KBM-7 (cell line): ENCODE data around the gene POLR3H.

Experiments used
- DNase-seq: peaks from one replicate; pipeline ENCODE4 v3.0.0-alpha.2; 2015
- in situ Hi-C: fragments of 300-500 bp; cut with MboI; formaldehyde crosslinking; loops from 2 replicates; pipeline ENCODE4 v1.14.3; 2020; ENCODE audit warnings: low sequenced_read_pairs, low pct_unique_long_range_greater_than_20kb, mixed read lengths

The POLR3H gene

GRCh38 chr22:41540006-41540315 is 4.3 kb downstream of the POLR3H start:
- in situ Hi-C loops: no loop called here
- no peak for DNase-seq

- in situ Hi-C loops: loop anchor here (10.0 kb wide), 1 partner anchor 55 kb away; no protein-coding TSS in a partner anchor
- DNase-seq: no peak
Observed at GRCh38 chr22:41539146-41540005, 4.9 kb downstream of the POLR3H start.

GRCh38 chr22:41538583-41538982 is 5.7 kb downstream of the POLR3H start:
- no peak for DNase-seq
- in situ Hi-C loops: loop anchor here (10.0 kb wide), 1 partner anchor 56 kb away; no protein-coding TSS in a partner anchor

DNA sequence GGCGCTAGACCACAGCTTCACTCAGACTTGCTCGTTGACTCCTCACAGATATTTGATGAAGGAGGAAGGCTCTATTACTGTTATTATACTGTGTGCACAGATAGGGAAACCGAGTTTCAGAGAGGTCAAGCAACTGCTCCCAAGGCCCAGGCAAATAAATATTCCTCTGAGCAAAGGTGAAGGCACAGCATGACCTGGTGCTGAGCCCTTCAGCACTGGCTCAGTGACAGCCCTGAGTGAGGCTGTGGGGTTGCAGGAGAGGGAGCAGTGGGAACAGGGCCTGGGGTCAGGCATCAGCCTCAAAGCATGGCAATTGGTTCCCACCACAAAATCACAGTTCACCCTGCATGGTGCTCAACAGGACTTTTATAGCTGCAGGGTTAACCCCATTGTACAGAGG is 7.1 kb downstream of the POLR3H start:
- in situ Hi-C loops: loop anchor here (10.0 kb wide), 1 partner anchor 58 kb away; no protein-coding TSS in a partner anchor
- no peak for DNase-seq

DNA sequence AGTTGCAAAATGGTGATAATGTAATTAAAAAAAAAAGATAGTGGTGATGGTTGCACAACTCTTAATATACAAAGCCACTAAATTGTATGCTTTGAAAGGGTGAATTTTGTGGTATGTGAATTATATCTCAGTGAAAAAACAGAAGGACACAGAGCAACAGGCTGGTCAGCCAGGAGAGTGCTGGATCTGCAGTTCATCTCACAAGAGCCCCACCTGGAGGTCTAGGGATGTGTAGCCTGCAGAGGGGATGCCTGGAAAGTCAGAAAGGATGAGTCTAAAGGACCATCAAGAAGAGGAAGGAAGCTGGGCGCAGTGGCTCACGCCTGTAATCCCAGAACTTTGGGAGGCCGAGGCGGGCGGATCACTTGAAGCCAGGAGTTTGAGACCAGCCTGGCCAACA is 9.0 kb downstream of the POLR3H start:
- no peak for DNase-seq
- in situ Hi-C loops: loop anchor here (10.0 kb wide), 1 partner anchor 60 kb away; no protein-coding TSS in a partner anchor

DNA sequence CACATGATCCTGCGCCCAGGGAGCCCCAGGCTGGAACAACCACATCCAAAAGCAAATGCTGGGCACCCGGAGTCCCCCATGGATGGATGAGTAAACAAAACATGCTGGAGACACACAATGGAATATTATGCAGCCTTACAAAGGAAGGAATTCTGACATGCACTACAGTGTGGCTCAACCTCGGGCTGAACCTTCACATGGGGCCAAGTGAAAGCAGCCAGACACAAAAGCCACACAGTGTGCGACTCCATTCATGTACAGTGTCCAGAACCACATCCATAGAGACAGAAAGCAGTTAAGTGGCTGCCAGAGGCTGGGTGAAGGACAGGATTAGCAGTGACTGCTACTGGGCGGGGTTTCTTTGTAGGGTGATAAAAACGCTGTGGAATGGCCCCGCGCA is 10.1 kb downstream of the POLR3H start:
- no peak for DNase-seq
- in situ Hi-C loops: loop anchor here (10.0 kb wide), 1 partner anchor 61 kb away; no protein-coding TSS in a partner anchor

- in situ Hi-C loops: loop anchor here (10.0 kb wide), 1 partner anchor 62 kb away; no protein-coding TSS in a partner anchor
- peak; percentile 58 for DNase-seq
Observed at GRCh38 chr22:41532908-41533825, 11.1 kb downstream of the POLR3H start.

- no peak for DNase-seq
- in situ Hi-C loops: loop anchor here (10.0 kb wide), 1 partner anchor 63 kb away; no protein-coding TSS in a partner anchor
Observed at GRCh38 chr22:41531715-41532477, 12.4 kb downstream of the POLR3H start.

DNA sequence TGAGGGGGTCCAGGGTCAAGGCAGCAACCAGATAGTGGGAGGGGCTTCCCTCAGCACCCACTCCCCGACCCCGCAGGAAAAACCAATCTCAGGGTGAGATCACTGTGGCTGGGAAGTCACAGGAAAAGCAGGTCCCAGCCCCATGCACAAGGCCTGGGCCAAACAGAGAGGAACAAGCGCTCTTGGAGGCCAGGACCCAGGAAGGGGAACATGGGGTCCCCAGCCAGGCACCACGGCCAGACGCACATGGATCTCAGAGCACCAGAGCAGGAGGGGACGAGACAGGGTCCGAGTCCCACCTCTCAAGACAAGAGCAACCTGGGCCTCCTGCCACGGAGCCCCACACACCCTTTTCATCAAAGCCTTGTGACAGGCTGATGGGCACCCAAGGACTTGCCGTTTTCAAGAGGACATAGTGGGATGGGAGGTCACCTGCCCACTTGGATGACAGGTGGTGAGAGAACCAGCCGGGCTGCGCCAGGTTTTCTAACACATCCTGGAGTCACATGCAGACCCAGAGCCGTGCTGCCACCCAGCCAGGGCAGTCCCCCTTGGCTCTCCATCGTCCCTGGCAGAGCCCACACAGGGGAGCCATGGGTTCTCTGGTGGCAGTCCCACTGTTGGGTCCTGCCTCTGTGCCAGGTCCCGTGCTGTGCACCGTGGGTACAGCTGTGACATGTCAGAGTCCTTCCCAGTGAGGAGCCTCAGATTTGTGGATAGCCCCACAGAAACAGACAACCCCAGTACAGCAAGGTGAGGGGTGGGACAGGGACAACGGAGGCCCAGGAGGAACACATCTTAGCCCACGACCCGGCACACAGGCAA is 13.2 kb downstream of the POLR3H start:
- in situ Hi-C loops: loop anchor here (10.0 kb wide), 1 partner anchor 64 kb away; no protein-coding TSS in a partner anchor
- no peak for DNase-seq

DNA sequence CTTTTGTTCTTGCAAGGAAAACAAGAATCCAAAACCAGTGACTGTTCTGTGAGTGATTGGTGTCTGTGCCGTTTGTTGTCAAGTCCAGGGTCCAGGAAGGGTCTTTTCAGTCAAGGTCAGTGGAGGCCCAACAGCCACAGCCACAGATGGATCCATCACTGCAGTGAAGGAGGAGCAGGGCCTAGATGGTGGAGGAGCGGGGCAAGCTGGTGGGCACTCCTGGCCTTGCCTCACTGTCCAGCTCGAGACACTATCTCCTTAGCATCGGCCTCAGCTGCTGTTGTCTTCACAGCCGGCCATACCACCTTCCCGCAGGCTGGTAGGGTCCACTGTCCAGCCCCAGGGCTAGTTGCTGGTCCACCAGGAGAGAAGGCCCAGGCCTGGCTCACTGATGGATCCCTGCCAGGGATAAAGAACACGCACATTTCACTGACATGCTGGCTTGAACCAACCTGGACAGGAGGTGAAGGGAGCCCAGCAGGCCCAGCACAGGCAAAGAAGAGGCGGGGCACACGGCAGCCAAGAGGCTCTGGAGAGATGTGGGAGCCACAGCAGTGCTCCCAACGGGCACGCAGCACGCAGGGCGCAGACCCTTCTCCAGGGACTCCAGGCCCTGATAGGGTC is 15.2 kb downstream of the POLR3H start:
- DNase-seq: no peak
- in situ Hi-C loops: no loop called here

DNA sequence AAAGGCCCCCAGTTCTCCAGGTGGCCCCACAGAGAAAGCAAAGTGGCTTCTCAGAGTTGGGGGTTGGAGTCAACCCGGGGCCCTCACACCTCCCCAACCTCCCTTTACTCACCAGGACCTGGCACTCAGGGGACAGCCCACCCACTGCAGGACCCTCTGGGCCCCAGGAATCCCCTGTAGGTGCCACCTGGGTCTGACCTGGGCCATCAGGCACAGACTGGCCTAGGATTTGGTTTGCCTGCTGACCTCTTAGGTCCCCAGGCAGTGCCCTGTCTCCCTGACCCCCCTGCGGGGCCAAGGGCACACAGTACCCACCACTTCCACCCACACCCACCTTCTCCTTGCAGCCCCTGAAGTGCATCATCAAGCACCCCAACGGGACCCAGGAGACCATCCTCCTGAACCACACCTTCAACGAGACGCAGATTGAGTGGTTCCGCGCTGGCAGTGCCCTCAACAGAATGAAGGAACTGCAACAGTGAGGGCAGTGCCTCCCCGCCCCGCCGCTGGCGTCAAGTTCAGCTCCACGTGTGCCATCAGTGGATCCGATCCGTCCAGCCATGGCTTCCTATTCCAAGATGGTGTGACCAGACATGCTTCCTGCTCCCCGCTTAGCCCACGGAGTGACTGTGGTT is 16.0 kb downstream of the POLR3H start:
- in situ Hi-C loops: no loop called here
- no peak for DNase-seq

- peak; percentile 46 for DNase-seq
- in situ Hi-C loops: no loop called here
Observed at GRCh38 chr22:41526830-41527799, 17.2 kb downstream of the POLR3H start.

DNA sequence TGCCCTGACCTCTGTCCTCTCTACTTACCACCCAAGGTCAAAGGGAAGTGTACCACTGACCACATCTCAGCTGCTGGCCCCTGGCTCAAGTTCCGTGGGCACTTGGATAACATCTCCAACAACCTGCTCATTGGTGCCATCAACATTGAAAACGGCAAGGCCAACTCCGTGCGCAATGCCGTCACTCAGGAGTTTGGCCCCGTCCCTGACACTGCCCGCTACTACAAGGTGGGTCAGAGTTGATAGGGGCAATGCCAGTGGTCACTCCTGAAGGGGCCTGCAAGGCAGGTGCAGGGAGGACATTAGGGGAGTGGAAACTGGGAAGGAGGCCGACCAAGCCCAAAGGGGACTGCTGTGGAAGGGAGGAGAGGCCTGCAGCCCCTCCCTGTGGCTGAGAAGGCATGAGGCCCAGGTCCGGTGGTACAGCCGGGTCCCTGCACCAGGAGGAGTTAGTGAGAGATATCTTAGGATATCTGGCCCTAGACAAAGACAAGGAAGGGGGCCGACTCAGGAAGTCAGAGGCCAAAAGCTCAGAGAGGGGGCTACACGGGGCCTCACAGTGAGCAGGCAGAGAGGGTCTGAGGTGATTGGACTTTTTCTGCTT is 17.9 kb downstream of the POLR3H start:
- in situ Hi-C loops: no loop called here
- DNase-seq: no peak

DNA sequence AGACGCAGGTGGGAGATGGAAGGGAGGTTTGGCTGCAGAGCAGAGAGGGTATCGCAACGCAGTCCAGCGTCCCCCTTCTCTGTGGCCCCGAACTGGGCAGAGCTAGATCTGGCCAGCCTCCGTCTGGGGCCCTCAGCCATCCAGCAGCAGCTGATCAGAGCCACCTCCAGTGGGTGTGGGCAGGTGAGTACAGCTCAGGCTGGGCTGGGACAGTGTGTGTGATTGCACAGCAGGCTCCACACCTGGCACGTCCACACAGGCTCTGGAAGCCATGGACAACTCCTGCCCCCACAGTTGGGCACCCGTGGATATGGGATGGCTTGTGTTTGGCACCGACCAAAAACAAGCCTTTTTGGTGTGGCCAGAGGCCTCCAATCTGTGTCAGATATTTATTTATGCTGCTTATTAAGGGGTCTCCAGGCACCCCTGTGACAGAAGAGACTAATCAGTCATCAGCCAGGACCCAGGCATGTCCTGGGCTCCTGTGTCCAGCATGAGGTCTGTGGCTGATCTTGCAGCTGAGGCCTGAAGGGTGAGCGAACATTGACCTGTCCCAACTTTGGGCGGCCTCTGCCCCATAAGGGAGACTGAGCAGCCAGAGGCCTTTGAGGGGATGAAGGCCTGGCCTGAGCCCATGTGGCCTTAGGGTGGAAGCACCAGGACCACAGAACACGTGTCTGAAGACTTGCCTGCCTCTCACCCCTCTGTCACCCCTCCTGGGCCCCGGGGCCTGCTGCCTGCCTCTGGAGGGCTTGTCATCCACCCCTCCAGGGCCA is 18.6 kb downstream of the POLR3H start:
- in situ Hi-C loops: no loop called here

DNA sequence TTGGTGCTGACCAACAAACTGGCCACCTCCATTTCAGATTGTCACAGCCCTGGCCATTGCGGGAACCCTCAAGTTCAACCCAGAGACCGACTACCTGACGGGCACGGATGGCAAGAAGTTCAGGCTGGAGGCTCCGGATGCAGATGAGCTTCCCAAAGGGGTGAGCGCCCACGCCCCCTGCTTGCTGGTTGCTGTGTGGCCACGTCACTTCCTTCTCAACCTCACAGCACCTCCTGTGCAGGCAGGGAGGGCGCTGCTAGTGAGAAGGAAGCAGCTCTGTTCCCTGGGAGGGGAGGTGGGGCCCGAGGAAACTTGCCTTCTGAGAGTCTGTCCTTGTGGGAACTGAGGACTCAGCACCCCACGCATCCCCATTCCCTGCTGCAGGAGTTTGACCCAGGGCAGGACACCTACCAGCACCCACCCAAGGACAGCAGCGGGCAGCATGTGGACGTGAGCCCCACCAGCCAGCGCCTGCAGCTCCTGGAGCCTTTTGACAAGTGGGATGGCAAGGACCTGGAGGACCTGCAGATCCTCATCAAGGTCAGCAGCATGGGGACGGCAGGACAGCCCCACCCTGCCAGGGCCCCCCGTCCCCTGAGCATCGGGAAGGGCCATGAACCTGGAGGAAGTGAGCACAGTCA is 19.3 kb downstream of the POLR3H start:
- DNase-seq: no peak
- in situ Hi-C loops: no loop called here

More for the DNA sequence above, 18.6 kb downstream of the POLR3H start:
- DNase-seq: no peak
